ENCODE data around the gene ADAMTS6.

ADAMTS6 gene

DNA sequence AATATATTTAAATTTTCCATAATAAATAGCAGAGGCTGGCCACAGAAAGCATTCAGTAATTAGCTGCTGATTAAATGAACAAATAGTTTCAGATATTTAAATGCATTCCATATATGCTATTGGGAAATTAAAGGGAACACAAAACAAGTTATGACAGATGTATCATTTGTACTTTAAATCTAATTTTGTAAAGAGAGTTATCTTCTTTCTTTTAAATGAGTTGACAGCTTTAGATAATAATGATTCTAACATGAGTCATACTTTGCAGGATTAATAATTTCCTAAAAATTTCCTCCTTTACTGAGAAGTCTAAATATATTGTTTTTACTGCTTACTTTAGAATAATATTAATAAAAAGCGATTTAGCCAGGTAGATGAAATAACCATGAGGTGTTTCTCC, 320.1 kb downstream of the ADAMTS6 start:
- Histone ChIP-seq H4K20me1 (ENCODE audit: low read depth, low read length) (no peaks in the 10 kb centered on the region), H3K4me3 (ENCODE audit: insufficient read depth, low read length, poor library complexity, severe bottlenecking) (no peak overlapping the region), H2AFZ (ENCODE audit: low read depth, low read length, severe bottlenecking) (no peak overlapping the region), H3K79me2 (ENCODE audit: insufficient read depth, low read length) (no peaks in the 10 kb centered on the region), H3K4me2 (ENCODE audit: low read depth, low read length, poor library complexity, severe bottlenecking) (no peak overlapping the region), H3K36me3 (ENCODE audit: low read length) (no peaks in the 10 kb centered on the region), H3F3A (ENCODE audit: insufficient read depth) (no peaks in the 10 kb centered on the region), H3K27ac (ENCODE audit: low read depth, low read length) (no peak overlapping the region), H3K9ac (ENCODE audit: low read length) (no peak overlapping the region), H3K27me3 (ENCODE audit: low read length) (no peaks in the 10 kb centered on the region), H3K9me3 (ENCODE audit: insufficient read depth, low read length) (no peaks in the 10 kb centered on the region), H3K9me2 (replicated peaks; ENCODE audit: insufficient read depth, low read length) (no peaks in the 10 kb centered on the region)
- TF ChIP-seq CTCF (IDR thresholded peaks at IDR 0.05; ENCODE audit: insufficient read depth, low read length, poor library complexity, severe bottlenecking) (no peak), EZH2phosphoT487 (conservative IDR thresholded peaks at IDR 0.05; ENCODE audit: low read length) (no peak)

DNA sequence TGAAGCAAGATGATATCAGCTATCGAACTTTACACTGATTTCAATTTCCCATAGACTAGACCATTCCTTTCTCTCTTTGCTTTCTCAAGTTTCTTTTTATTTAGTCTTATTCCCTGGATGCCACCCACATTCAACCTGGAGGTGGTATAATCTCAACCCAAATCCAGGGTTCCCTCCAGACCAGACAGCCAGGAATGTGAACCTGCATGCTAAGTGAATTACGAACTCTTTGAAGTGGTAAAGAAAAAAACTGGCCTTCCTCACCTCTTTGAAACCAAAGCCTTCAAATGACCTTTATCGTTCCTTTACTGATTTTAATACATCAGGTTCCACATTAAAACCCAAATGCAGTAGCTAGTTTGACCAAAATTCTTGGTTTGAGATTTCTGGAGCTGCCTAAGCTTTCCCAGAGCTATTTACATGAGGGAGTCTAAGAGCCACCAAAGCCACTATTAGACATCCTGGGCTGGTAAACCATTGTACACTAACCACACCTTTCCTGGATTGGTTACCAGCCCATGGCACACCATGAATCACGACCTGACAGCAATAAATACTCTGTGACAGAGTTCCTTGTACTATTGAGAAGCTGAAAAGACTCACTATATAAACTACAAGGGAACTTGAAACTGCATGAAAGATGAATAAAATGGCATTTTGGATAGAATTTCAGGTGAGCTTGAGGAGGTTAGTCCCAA, 323.7 kb downstream of the ADAMTS6 start:
- Histone ChIP-seq H3K4me3 (ENCODE audit: insufficient read depth, low read length, poor library complexity, severe bottlenecking) (no peak overlapping the region), H4K20me1 (ENCODE audit: low read depth, low read length) (no peaks in the 10 kb centered on the region), H3K9me2 (replicated peaks; ENCODE audit: insufficient read depth, low read length) (no peaks in the 10 kb centered on the region), H3K27ac (ENCODE audit: low read depth, low read length) (no peak overlapping the region), H3K36me3 (ENCODE audit: low read length) (no peaks in the 10 kb centered on the region), H3K9me3 (ENCODE audit: insufficient read depth, low read length) (no peaks in the 10 kb centered on the region), H3F3A (ENCODE audit: insufficient read depth) (no peaks in the 10 kb centered on the region), H3K79me2 (ENCODE audit: insufficient read depth, low read length) (no peaks in the 10 kb centered on the region), H2AFZ (ENCODE audit: low read depth, low read length, severe bottlenecking) (no peak overlapping the region), H3K27me3 (ENCODE audit: low read length) (no peaks in the 10 kb centered on the region), H3K4me2 (ENCODE audit: low read depth, low read length, poor library complexity, severe bottlenecking) (no peak overlapping the region), H3K9ac (ENCODE audit: low read length) (no peak overlapping the region)
- TF ChIP-seq EZH2phosphoT487 (conservative IDR thresholded peaks at IDR 0.05; ENCODE audit: low read length), result no peak

DNA sequence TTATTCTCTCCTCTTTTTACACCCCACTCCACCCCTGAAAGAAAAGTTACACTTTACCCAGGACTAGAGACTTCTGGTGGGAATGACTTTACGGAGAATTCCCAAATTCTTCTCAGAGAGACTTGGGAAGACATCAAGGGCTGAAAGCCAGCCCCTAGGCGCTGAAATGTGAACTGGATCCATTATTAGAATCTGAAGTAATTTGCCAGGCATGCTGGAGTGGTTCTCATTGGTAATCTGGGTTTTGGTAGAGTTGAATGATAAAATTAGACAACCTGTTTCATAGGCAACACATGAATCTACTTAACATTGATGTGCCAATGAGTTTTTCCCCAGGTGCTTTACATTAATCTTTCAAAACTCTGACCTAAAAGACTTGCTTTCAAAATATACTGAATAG, 324.8 kb downstream of the ADAMTS6 start:
- Histone ChIP-seq H3K4me2 (ENCODE audit: low read depth, low read length, poor library complexity, severe bottlenecking) (no peak overlapping the region), H3K9ac (ENCODE audit: low read length) (no peak overlapping the region), H3K9me3 (ENCODE audit: insufficient read depth, low read length) (no peaks in the 10 kb centered on the region), H3K27me3 (ENCODE audit: low read length) (no peaks in the 10 kb centered on the region), H3K4me3 (ENCODE audit: insufficient read depth, low read length, poor library complexity, severe bottlenecking) (no peak overlapping the region), H3F3A (ENCODE audit: insufficient read depth) (no peaks in the 10 kb centered on the region), H3K36me3 (ENCODE audit: low read length) (no peaks in the 10 kb centered on the region), H3K27ac (ENCODE audit: low read depth, low read length) (no peak overlapping the region), H2AFZ (ENCODE audit: low read depth, low read length, severe bottlenecking) (no peak overlapping the region), H4K20me1 (ENCODE audit: low read depth, low read length) (no peaks in the 10 kb centered on the region), H3K79me2 (ENCODE audit: insufficient read depth, low read length) (no peaks in the 10 kb centered on the region), H3K9me2 (replicated peaks; ENCODE audit: insufficient read depth, low read length) (no peaks in the 10 kb centered on the region)
- TF ChIP-seq CTCF (IDR thresholded peaks at IDR 0.05; ENCODE audit: insufficient read depth, low read length, poor library complexity, severe bottlenecking), result no peak
- no peak for TF ChIP-seq EZH2phosphoT487 (conservative IDR thresholded peaks at IDR 0.05; ENCODE audit: low read length)

GRCh38 chr5:65152131-65152530, 329.6 kb downstream of the ADAMTS6 start:
- Histone ChIP-seq H3K4me2 (ENCODE audit: low read depth, low read length, poor library complexity, severe bottlenecking) (no peak overlapping the region), H3K9ac (ENCODE audit: low read length) (no peak overlapping the region), H3K9me2 (replicated peaks; ENCODE audit: insufficient read depth, low read length) (no peaks in the 10 kb centered on the region), H3K36me3 (ENCODE audit: low read length) (no peaks in the 10 kb centered on the region), H3K9me3 (ENCODE audit: insufficient read depth, low read length) (no peaks in the 10 kb centered on the region), H3K27ac (ENCODE audit: low read depth, low read length) (no peak overlapping the region), H3F3A (ENCODE audit: insufficient read depth) (no peaks in the 10 kb centered on the region), H2AFZ (ENCODE audit: low read depth, low read length, severe bottlenecking) (no peak overlapping the region), H3K27me3 (ENCODE audit: low read length) (no peaks in the 10 kb centered on the region), H3K4me3 (ENCODE audit: insufficient read depth, low read length, poor library complexity, severe bottlenecking) (no peak overlapping the region), H4K20me1 (ENCODE audit: low read depth, low read length) (no peaks in the 10 kb centered on the region), H3K79me2 (ENCODE audit: insufficient read depth, low read length) (no peaks in the 10 kb centered on the region)
- no peak for TF ChIP-seq EZH2phosphoT487 (conservative IDR thresholded peaks at IDR 0.05; ENCODE audit: low read length)
- no peak for TF ChIP-seq CTCF (IDR thresholded peaks at IDR 0.05; ENCODE audit: insufficient read depth, low read length, poor library complexity, severe bottlenecking)

Data from SU-DHL-6 (cell line).